HG03196 (cell line): ENCODE results near the gene ZNF672.
"Not testable (repeated sequence)": the region's sequence is repeated elsewhere in the genome, so short reads cannot be mapped to it uniquely, and the experiment has no call there.

ENCODE experiments used
- ATAC-seq: cut with Tn5 transposase; IDR thresholded peaks from one replicate; pipeline ENCODE4 v1.9.1; 2021; ENCODE audit not compliant: unreplicated experiment

The ZNF672 gene

GRCh38 chr1:248852481-248853405 is 14.7 kb downstream of the ZNF672 start:
- ATAC-seq = no peak

DNA sequence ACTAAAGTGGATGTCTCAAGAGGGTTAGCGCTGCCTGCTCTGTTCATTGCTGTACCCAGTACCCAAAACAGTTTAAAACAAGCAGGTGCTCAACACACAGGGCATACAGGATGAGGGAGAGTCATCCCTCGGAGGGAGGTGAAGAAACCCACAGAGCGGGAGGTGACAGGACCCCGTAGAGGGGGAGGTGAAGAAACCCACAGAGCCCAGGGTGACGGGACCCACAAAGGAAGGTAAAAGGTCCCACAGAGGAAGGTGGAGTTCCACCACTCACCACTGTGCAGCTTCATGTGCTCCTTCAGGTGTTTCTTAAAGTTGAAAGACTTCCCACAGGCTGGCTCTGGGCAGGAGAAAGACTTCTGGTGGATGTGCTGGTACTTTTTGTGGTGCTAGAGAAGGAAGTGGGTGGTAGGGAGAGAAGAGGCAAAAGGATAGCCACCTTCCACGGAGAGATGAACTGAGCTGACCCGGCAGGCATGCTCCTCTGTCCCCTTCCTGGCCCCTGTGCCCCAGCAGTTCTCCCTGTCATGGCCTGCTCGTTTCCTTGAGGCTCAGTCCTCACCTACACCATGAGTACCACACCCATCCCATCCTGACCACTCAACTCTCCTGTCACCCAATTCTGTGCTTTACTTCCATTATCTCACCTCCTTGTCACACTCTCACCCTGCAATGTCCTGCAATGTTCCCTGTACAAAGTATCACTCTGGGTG is 15.8 kb downstream of the ZNF672 start:
- ATAC-seq = no peak

DNA sequence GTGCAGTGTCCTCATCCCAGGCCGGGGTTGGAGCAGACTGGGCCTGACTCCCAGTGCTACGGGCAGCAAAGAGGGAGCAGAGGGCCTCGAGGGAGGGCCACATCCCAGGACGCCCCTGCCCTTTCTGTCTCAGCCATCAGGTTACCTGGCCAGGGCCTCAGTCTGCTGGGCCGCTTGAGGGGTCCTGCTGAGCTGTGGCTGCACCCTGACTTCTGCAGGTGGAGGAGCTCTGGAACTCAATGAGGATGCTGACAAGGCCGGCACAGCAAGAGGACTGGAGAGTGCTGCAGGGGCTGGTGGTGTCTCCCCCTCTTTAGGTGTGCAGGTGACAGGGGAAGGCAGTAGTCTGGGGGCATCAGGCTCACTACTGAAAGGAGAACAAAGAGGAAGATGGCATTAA is 17.6 kb downstream of the ZNF672 start:
- no peak for ATAC-seq

GRCh38 chr1:248856176-248856575 is 18.2 kb downstream of the ZNF672 start:
- no peak for ATAC-seq

GRCh38 chr1:248857201-248857600 is 19.2 kb downstream of the ZNF672 start:
- ATAC-seq = no peak

DNA sequence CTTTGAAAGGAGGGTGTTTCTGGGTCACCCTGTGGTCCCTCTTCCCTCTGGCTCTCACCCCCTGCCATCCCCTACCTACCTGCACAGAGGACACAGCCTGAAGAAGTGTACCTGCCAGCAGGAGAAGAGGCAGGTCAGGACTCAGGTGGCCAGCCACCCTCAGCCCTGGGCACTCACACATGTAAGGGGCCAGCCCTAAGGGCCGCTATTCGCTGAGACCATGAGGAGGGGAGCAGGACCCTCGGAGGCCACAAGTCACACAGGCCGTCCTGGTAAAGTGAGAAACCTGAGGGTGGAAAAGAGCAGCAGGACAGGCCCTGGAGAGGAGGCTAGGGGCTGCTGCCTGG is 19.7 kb downstream of the ZNF672 start:
- ATAC-seq = peak; percentile 2

DNA sequence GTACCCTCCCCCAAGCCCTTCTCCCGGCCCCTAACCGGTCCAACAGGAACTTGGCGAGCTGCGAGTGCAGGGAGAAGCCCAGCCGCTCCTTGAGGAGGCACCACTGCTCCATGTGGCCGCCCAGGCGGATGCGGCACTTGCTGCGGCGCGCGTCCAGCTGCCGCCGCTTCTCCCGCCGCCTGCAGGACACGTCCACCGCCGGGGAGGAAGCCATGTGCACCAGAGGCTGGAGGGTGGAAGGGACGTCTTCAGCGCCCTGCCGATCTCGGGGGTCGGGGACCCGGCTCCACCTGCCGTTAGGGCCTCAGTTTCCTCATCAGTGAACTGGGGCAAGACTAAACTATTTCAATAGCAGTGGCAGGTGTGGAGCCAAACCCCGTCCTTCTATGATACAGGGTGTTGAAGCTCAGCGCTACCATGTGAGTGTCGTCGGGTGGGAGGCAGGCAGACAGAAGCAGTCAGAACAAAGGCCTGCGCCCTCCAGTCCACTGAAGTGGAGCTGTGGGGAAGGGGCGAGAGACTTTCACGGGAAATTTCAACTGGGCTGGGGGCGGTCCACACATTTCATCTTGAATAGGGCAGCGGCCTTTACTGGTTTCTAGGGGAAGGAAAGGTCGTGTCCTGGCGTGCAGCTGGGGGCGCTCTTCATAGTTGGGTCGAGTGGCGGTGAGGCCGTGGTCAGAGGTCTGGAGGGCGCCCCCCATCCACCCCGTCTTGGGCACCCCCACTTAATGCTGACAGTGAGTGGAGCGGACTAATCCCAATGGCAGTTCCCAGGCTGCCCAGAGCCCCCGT is 20.3 kb downstream of the ZNF672 start:
- ATAC-seq = peak; percentile 40

GRCh38 chr1:248858891-248859889 is 21.2 kb downstream of the ZNF672 start, which contains the start of gene ZNF692:
ZNF692 (minus strand) TSS chr1:248859085; CDS start chr1:248858309, 776 bp downstream.
- ATAC-seq = peak; percentile 85

GRCh38 chr1:248860007-248860406 is 22.0 kb downstream of the ZNF672 start:
- ATAC-seq = no peak

DNA sequence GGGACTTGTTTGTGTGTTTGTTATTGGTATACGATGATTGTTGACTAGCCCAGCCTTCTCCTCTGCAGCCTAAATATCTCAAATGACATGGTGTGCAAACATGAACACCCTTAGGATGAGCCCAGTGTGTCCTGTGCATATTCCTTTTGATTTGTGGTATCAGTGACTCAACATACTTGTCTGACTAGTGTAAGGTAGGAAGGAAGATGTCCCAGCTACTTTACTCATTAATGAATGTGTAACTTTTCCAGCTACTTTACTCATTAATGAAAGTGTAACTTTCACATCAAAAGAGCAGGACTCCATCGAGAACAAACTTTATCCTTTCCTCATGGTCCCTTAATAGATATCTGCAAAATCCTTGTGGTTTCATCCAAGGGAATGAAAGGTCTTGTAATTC is 23.6 kb downstream of the ZNF672 start:
- ATAC-seq = no peak

DNA sequence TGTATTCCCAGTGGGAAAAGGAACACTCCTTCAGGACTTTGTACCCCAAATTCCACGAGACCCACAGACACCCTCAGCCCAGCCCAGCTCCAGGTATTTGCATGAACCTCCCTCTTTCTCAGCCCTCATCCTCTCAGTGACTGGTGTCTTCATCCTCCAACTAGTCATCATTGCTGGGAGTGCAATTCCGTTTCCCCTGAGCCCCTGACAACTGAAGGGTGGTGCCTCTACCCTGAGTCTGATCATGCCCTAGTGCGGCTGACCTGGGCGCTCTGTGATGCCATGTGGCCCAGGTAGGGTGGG is 24.6 kb downstream of the ZNF672 start:
- peak; percentile 6 for ATAC-seq

DNA sequence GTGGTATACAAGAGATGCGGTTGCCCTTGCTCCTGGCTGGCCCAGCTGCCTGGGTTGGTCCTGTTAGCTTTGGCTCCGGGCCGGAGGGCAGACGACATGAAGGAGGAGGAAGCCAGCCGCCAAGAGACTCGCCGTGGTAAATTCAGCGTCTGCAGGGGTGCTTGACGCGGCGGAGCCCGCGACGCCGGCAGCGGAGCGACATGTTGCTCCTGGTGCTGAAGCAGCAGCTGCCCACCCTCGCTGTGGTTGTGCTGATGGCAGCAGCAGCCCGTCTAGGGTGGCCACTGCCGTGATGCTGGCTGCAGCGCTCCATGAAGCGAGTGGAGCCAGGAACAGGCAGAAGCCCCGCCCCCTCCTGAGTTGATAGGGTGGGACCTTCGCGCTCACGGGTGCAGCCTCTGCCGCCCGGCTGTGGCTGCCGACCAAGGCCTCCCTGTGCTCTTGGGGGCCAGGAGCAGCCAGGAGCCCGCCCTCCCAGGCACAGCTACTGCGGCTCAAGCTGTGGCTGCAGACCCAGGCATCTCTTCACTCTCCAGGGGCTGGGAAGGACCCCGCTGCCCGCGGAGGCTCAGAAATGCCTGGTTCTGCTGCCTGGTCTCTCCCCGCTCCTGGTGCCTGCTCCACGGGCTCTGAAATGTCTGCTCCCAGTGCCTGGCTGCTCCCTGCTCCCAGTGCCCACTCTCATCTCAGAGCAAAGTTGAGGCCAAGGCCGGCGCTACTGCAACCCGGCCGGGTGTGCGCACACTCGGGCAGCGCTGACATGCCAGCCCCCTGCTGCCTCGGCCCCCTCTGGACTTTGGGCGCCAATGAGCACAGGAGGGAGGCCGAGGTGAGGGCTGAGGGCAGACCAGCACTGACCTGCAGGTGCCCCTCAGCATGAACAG is 25.2 kb downstream of the ZNF672 start:
- ATAC-seq = peak; percentile 60

DNA sequence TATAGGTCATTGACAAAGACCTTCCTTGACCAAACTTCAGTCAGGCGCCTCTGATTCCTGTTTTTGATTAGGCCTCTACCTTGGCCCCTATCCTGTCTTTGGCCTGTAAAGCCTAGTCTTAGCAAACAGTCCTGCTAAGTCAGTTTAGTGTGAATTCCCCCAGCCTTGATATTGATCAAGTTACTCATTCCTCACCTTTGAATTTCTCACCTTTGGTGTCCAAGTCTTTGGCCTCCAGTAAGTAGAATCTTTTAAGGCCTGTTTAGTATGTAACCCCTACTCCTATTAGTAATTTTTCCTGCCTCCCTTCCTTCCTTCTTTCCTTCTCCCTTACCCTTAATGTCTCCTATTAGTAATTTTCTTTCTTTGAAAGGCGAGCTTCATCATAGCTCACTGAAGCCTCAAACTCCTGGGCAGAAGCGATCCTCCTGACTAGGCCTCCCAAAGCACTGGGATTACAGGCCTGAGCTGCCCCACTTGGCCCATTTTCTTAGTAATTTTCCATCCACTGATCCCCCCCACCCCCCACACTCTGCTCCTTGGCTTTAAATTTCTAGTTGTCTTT is 33.9 kb downstream of the ZNF672 start:
- no peak for ATAC-seq

DNA sequence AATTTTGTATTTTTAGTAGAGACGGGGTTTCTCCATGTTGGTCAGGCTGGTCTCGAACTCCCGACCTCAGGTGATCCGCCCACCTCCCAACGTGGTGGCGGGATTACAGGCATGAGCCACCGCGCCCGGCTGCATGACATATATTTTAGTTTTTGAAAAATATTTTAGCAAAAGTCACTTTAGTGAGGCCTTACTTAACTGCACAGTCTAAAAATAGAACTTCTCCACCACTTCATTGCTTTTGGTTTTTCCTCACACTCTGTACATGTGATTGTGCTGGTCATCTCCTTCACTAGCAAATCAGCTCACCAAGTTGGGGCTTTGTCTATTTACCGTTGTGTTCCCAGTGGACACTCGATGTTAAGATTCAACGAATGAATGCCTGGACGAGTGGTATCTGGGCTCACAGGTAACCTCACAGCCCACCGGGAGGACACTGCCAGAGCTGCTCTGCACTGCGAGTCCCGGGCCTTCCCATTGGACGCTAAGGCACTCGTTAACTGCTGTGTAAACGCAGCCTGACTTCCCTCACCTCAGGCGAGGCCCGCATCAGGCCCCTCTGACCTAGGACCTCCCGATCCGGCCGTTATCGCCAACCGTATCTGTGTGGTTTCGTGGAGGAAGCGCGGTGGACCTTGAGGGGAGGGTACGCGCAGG is 34.9 kb downstream of the ZNF672 start:
- peak; percentile 39 for ATAC-seq

DNA sequence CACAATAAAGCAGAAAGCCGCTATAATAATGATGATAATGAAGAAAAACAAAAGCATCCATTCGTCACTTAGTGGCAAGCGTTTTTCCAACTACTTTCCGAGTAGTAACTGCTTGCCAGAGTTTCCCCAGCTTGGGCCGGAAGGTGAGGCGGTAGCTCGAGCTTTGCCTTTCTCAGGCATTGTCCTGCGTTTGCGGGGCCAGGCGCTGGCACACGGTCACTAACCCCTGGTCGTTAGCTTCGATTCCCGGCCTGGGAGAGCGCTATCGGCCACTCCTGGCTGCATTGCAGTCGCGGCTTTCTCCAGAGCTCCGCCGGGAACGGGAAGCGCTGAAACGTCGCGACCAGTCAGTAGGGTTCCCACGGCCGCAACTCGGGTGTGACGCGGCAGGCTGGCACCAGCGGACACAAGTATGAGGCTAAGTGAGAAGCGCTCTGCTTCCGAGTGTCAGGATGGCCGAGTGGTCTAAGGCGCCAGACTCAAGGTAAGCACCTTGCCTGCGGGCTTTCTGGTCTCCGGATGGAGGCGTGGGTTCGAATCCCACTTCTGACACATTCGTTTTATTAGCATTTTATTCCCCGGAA is 35.5 kb downstream of the ZNF672 start:
- peak; percentile 82 for ATAC-seq

GRCh38 chr1:248873993-248874533 is 36.0 kb downstream of the ZNF672 start:
- ATAC-seq = peak; percentile 67

GRCh38 chr1:248881261-248881660 is 43.2 kb downstream of the ZNF672 start:
- no peak for ATAC-seq

DNA sequence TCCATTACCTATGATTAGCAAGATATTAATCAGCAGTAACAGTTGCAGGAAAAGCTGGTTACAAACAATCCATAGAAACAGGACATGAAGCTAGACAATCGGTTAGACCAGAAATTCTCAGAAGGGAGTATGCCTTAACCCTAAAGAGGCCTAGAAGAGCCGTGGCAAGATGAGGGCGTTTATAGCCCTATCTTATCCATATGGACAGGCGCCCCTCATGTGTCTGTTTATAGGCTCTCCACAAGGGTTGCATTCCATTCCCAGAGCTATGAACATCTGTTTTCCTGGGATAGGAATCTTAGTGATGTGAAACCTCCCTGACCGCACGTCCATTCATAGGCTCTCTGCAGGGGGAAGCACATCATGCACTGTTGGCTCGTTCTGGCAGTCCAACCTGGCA is 44.4 kb downstream of the ZNF672 start:
- ATAC-seq = not testable (repeated sequence)
